ENCODE measurements around the gene LPCAT2.
"Not testable (repeated sequence)": the region's sequence is repeated elsewhere in the genome, so short reads cannot be mapped to it uniquely, and the experiment has no call there.

The LPCAT2 gene

GRCh38 chr16:55613613-55614335 lies 104.9 kb downstream of the LPCAT2 start:
- no peak for DNase-seq

GRCh38 chr16:55615071-55615470 lies 106.2 kb downstream of the LPCAT2 start:
- no peak for DNase-seq

- not testable (repeated sequence) for DNase-seq
These were observed 106.8 kb downstream of the LPCAT2 start for GRCh38 chr16:55615670-55616069.

- DNase-seq = no peak
These were observed 112.9 kb downstream of the LPCAT2 start for GRCh38 chr16:55621771-55622170.

GRCh38 chr16:55622272-55622671 lies 113.4 kb downstream of the LPCAT2 start:
- DNase-seq = no peak

- no peak for DNase-seq
These were observed 114.2 kb downstream of the LPCAT2 start for GRCh38 chr16:55622930-55623561.

GRCh38 chr16:55623640-55624039 lies 114.8 kb downstream of the LPCAT2 start:
- no peak for DNase-seq

- DNase-seq = no peak
These were observed 115.8 kb downstream of the LPCAT2 start for GRCh38 chr16:55624696-55625095.

GRCh38 chr16:55625843-55626242 lies 117.0 kb downstream of the LPCAT2 start:
- DNase-seq = no peak

- no peak for DNase-seq
These were observed 119.6 kb downstream of the LPCAT2 start for GRCh38 chr16:55628306-55628968.

GRCh38 chr16:55630774-55631173 lies 121.9 kb downstream of the LPCAT2 start:
- DNase-seq = no peak

GRCh38 chr16:55632259-55632658 lies 123.4 kb downstream of the LPCAT2 start:
- no peak for DNase-seq

GRCh38 chr16:55634193-55634592 lies 125.3 kb downstream of the LPCAT2 start:
- no peak for DNase-seq

Measured in bone marrow (tissue), 2 donors.